GM21526 (cell line): ENCODE measurements around the gene SPEG.

Source experiments
- ATAC-seq: cut with Tn5 transposase; IDR thresholded peaks from one replicate; pipeline ENCODE4 v1.9.1; 2021; ENCODE audit warnings: moderate library complexity; ENCODE audit not compliant: unreplicated experiment, low FRiP score

The SPEG gene

GRCh38 chr2:219474285-219475060 lies 39.8 kb downstream of the SPEG start:
- no peak for ATAC-seq

- ATAC-seq = no peak
These were observed 40.6 kb downstream of the SPEG start for GRCh38 chr2:219475278-219475677.

DNA sequence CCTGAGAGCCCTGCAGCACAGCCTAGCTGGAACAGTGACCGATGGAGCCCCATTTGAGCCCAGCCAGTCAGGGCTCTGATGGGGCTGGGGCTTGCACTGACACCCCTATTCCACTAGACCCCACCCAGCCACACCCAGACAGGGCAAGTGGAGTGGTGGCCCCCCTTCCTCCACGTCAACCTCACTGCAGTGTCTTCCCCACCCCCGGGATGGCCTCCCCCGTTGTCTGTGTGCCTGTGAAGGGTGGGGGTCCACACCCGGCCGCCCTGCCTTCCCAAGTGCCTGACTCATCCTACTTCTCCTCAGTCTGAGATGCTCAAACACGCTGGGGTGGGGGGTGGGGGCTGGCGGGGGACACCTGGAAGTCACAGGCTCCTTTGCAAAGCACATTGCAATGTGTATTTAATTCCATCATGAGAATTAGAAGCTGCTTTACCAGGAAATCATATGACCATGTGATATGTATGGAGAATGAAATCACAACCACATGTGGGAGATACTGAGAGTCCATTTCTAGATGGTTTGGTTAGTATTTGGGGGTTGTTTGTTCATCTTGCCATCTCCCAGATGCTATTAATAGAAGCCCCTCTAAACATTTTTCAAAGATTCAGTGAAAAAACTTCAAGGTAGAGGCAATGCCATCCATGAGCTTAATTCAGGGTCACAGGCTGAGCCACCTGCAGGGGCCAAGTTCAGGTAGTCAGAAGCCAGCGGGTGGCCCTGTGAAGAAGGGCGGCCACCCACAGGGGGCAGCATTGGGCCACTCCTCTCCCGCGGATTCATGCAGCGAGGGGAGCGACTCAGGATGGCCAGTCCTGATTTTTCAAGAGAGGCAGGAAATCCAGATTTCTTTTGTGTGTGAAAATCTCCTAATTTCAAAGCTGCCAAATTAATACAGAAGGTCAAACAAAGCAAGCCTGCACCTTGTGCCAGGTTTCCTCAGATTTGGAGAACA lies 41.3 kb downstream of the SPEG start:
- no peak for ATAC-seq

DNA sequence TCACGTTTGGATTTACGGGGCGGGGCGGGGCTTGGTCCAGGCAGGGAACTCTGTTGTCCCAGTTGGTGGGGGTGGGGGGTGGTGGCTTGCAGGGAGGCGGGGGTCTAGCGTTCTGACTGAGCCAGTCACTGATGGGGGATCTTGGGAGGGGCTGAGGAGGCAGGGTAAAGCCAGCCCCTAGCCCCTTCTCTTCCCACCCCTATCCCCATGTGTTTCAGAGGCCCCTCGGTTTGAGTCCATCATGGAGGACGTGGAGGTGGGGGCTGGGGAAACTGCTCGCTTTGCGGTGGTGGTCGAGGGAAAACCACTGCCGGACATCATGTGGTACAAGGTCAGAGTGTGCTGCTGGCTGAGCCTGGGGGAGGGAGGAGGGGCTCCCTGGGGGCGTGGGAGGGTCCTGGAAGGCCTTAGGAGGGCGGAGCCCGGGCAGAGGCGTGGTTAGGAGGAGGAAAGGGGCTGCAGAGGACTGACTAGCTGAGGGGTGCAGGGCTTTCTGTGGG lies 42.1 kb downstream of the SPEG start:
- ATAC-seq = no peak

DNA sequence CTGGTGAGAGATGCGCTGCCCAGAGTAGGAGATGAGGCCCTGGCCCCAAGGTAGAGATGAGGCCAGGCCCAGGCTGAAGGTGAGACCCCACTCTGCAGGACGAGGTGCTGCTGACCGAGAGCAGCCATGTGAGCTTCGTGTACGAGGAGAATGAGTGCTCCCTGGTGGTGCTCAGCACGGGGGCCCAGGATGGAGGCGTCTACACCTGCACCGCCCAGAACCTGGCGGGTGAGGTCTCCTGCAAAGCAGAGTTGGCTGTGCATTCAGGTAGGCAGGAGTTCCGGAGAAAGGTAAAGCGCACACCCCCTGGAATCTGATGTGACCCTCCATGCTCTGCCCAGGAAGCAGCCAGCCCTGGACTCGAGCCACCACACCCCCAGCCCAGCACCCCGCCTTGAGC lies 42.5 kb downstream of the SPEG start:
- ATAC-seq = no peak

DNA sequence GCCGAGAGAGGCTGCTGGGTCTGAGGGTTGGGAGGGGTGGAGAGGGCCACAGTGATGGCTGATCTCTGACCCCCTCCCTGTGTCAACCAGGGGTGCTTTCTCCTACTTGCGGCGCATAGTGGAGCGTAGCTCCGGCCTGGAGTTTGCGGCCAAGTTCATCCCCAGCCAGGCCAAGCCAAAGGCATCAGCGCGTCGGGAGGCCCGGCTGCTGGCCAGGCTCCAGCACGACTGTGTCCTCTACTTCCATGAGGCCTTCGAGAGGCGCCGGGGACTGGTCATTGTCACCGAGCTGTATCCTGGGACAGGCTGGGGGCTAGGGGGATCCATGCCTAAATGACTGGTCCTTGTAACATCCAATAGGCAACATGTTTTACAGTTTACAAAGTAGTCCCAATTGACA lies 43.2 kb downstream of the SPEG start:
- ATAC-seq = no peak

DNA sequence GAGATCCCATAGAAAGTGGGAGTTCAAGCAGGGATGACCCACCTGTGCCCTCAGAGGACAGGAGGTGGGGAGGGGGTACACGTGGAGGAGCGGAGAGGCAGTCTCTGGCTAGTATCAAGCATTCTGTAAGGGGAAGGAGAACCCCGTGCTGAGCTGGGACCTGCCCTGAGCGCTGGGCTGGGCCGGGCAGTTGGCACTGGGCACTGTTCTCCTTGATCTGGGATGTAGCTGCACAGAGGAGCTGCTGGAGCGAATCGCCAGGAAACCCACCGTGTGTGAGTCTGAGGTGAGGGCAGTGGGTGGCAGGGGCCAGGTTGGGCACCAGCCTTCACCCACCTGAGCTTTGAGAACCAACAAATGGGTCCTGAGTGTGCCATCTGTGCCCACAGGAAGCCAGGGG lies 44.3 kb downstream of the SPEG start:
- ATAC-seq = no peak

GRCh38 chr2:219480004-219480403 lies 45.4 kb downstream of the SPEG start:
- ATAC-seq = no peak

- ATAC-seq = no peak
These were observed 48.2 kb downstream of the SPEG start for GRCh38 chr2:219482674-219483405.

DNA sequence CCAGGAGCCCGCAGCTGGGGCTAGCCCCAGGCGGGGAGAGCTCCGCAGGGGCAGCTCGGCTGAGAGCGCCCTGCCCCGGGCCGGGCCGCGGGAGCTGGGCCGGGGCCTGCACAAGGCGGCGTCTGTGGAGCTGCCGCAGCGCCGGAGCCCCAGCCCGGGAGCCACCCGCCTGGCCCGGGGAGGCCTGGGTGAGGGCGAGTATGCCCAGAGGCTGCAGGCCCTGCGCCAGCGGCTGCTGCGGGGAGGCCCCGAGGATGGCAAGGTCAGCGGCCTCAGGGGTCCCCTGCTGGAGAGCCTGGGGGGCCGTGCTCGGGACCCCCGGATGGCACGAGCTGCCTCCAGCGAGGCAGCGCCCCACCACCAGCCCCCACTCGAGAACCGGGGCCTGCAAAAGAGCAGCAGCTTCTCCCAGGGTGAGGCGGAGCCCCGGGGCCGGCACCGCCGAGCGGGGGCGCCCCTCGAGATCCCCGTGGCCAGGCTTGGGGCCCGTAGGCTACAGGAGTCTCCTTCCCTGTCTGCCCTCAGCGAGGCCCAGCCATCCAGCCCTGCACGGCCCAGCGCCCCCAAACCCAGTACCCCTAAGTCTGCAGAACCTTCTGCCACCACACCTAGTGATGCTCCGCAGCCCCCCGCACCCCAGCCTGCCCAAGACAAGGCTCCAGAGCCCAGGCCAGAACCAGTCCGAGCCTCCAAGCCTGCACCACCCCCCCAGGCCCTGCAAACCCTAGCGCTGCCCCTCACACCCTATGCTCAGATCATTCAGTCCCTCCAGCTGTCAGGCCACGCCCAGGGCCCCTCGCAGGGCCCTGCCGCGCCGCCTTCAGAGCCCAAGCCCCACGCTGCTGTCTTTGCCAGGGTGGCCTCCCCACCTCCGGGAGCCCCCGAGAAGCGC lies 49.1 kb downstream of the SPEG start:
- no peak for ATAC-seq

GRCh38 chr2:219484343-219485200 lies 49.9 kb downstream of the SPEG start:
- ATAC-seq = no peak

GRCh38 chr2:219485201-219485580 lies 50.5 kb downstream of the SPEG start:
- ATAC-seq = no peak

- no peak for ATAC-seq
These were observed 51.8 kb downstream of the SPEG start for GRCh38 chr2:219486380-219486959.

DNA sequence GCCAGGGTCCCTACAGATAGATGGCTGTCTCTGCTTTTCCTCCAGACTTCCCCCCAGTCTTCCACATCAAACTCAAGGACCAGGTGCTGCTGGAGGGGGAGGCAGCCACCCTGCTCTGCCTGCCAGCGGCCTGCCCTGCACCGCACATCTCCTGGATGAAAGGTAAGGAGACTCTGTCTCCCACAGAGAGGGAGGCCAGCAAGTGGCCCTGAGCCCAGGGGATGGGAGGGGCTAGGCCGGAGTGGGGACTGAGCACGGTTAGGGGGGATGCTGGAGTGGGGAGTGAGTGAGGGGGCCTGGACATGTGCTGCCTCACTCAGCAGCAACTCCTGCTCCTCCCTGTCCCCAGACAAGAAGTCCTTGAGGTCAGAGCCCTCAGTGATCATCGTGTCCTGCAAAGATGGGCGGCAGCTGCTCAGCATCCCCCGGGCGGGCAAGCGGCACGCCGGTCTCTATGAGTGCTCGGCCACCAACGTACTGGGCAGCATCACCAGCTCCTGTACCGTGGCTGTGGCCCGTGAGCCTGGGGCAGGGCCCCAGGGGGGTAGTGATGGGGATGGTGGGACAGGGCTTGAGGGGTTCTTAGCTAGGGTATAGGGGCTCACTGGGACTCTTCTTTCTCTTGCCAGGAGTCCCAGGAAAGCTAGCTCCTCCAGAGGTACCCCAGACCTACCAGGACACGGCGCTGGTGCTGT lies 53.7 kb downstream of the SPEG start:
- ATAC-seq = no peak

- no peak for ATAC-seq
These were observed 54.2 kb downstream of the SPEG start for GRCh38 chr2:219488844-219489194.

- no peak for ATAC-seq
These were observed 54.7 kb downstream of the SPEG start for GRCh38 chr2:219489315-219489714.

GRCh38 chr2:219490186-219490585 lies 55.5 kb downstream of the SPEG start:
- ATAC-seq = no peak

DNA sequence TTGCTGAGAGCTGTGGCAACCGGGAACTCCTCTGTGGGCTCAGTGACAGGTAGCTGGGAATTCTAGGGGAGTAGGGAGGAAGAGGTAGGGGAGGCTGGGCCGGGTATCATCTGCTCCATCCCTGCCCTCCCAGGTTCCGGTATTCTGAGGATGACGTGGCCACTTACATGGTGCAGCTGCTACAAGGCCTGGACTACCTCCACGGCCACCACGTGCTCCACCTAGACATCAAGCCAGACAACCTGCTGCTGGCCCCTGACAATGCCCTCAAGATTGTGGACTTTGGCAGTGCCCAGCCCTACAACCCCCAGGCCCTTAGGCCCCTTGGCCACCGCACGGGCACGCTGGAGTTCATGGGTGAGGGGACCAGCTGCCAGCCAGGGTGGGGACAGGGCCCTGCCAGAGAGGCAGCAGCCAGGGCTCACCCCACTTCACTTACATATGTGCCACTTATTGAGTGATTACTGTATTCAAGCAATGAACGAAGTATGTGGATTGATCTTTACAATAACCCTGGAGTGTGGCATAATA lies 56.0 kb downstream of the SPEG start:
- no peak for ATAC-seq
